Type B pancreatic cell (in vitro differentiated cells): Measurements from ENCODE around the gene PPFIBP2. TPM values are rescaled to one million over a fixed set of nuclear protein-coding genes. Genes with fewer than 3 reads are reported as not detected.

ENCODE experiments used
- DNase-seq: peaks from one replicate; pipeline ENCODE4 v3.0.0; 2021; ENCODE audit warnings: mixed read lengths; ENCODE audit not compliant: unreplicated experiment; ENCODE audit errors: extremely low spot score
- H3K27ac Mint-ChIP-seq: 2 replicates; pipeline ENCODE4 v1.8.0; 2021; ENCODE audit warnings: mild to moderate bottlenecking, mixed read lengths
- H3K27me3 Mint-ChIP-seq: 2 replicates; pipeline ENCODE4 v1.8.0; 2021; ENCODE audit warnings: mixed read lengths
- H3K36me3 Mint-ChIP-seq: 2 replicates; pipeline ENCODE4 v1.8.0; 2021; ENCODE audit warnings: mixed read lengths
- H3K4me1 Mint-ChIP-seq: one replicate; pipeline ENCODE4 v1.8.0; 2021; ENCODE audit warnings: mixed read lengths; ENCODE audit not compliant: unreplicated experiment
- H3K4me3 Mint-ChIP-seq: 2 replicates; pipeline ENCODE4 v1.8.0; 2021; ENCODE audit warnings: mild to moderate bottlenecking, mixed read lengths
- H3K9me3 Mint-ChIP-seq: 2 replicates; pipeline ENCODE4 v1.8.0; 2021; ENCODE audit warnings: mixed read lengths
- total RNA-seq: library from RNA; stranded (reverse); gene quantifications from 2 replicates; pipeline ENCODE4 v1.2.1, GENCODE V29; 2021; ENCODE audit warnings: low replicate concordance
- TF ChIP-seq, protein P1 (sequence below): fragments of 200-600 bp; sonication (generic); conservative IDR thresholded peaks from 2 replicates; pipeline ENCODE4 v1.5.0; 2021; ENCODE audit warnings: antibody characterized with exemption, mild to moderate bottlenecking

The PPFIBP2 gene
- total RNA-seq, 1 donor from 2014 or later = 70.7 TPM

DNA sequence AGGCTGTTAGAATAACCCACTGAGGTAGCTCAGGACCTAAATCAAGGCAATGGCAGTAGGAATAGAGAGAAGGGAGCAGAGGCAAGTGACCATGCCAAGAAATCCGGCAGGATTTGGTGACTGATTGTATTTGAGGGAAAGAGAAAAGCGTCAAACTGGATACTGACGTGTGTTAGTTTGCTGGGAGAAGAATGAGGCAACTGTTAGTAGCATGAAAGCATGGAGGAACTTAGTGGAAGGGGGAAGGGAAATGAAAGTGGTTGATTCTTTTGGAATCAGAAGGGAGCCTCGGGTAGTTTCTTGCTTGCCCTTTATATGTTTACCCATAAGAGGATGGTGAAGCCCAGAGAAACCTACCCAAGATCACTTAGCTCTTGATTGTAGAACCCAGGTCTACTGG lies 8.3 kb downstream of the PPFIBP2 start:
- DNase-seq = no peak
- H3K36me3 Mint-ChIP-seq = peaks cover 10% of the 10 kb centered on the region

DNA sequence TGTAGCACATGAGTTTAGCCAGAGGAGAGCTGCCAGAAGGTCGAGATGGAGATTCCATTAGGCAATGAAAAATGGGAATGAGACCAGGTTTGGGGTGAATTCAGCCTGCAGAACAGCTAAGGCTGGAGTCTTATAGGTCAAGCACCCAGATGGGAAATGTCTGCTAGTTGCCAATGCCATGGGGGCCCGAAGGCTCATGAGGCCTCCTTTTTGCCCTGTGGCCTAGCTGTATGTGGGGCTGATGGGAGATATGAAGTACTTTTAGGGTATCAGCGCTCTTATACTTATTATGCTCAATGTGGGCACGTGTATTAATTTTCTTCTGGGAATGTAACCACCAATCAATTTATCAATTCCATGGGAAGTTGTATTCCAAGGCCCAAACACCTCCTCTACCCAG lies 8.7 kb downstream of the PPFIBP2 start:
- Mint-ChIP-seq H3K4me1 (peaks cover 13% of the 10 kb centered on the region), H3K36me3 (peaks cover 10% of the 10 kb centered on the region), H3K27ac (no peak overlapping the region), H3K4me3 (no peak overlapping the region), H3K9me3 (peaks cover 13% of the 10 kb centered on the region), H3K27me3 (peaks cover 3% of the 10 kb centered on the region)
- no peak for DNase-seq
- TF ChIP-seq, protein P1, sequence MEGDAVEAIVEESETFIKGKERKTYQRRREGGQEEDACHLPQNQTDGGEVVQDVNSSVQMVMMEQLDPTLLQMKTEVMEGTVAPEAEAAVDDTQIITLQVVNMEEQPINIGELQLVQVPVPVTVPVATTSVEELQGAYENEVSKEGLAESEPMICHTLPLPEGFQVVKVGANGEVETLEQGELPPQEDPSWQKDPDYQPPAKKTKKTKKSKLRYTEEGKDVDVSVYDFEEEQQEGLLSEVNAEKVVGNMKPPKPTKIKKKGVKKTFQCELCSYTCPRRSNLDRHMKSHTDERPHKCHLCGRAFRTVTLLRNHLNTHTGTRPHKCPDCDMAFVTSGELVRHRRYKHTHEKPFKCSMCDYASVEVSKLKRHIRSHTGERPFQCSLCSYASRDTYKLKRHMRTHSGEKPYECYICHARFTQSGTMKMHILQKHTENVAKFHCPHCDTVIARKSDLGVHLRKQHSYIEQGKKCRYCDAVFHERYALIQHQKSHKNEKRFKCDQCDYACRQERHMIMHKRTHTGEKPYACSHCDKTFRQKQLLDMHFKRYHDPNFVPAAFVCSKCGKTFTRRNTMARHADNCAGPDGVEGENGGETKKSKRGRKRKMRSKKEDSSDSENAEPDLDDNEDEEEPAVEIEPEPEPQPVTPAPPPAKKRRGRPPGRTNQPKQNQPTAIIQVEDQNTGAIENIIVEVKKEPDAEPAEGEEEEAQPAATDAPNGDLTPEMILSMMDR = no peak

More for the DNA sequence above, 8.3 kb downstream of the PPFIBP2 start:
- H3K27ac Mint-ChIP-seq = no peak overlapping the region
- peaks cover 3% of the 10 kb centered on the region for H3K27me3 Mint-ChIP-seq
- TF ChIP-seq, protein P1 = no peak
- peaks cover 13% of the 10 kb centered on the region for H3K4me1 Mint-ChIP-seq
- H3K4me3 Mint-ChIP-seq = no peak overlapping the region
- peaks cover 13% of the 10 kb centered on the region for H3K9me3 Mint-ChIP-seq

DNA sequence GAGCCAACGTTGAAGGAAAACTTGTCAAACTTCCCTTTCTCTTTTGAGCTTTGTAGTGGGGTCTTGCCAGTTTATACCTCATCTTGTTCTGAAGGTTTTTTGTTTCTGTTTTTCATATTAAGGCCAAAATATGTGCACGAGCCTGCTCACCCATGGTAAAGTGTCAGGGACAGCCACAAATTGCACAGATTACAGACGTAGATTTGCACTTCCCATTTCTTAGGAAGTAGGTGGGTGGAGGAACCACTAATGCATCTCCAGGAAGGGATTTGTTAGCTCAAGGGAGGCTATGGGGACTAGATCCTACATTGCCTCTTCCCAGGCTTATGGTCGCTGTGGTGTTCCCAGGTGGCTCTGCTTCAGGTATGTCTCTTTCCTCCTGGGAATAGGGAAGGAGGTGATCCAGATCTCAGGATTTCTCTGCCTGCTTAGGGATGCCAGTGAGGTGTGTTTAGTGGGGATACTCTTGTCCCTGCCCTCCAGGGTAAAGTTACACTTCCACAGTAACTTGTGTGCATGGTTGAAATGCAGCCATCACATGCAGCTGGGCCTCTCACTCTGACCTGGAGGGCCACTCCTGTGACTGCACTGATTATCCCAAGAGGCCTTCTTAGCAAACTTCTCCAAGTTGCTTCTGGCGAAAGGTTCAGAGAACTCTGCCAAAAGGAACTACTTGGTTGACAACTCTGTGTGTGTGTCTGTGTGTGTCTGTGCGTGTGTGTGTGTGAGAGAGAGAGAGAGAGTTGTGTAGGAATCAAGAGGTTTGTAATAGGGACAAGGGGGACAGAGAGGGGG lies 9.8 kb downstream of the PPFIBP2 start:
- H3K4me1 Mint-ChIP-seq = peaks cover 13% of the 10 kb centered on the region
- peaks cover 1% of the 10 kb centered on the region for H3K27me3 Mint-ChIP-seq

DNA sequence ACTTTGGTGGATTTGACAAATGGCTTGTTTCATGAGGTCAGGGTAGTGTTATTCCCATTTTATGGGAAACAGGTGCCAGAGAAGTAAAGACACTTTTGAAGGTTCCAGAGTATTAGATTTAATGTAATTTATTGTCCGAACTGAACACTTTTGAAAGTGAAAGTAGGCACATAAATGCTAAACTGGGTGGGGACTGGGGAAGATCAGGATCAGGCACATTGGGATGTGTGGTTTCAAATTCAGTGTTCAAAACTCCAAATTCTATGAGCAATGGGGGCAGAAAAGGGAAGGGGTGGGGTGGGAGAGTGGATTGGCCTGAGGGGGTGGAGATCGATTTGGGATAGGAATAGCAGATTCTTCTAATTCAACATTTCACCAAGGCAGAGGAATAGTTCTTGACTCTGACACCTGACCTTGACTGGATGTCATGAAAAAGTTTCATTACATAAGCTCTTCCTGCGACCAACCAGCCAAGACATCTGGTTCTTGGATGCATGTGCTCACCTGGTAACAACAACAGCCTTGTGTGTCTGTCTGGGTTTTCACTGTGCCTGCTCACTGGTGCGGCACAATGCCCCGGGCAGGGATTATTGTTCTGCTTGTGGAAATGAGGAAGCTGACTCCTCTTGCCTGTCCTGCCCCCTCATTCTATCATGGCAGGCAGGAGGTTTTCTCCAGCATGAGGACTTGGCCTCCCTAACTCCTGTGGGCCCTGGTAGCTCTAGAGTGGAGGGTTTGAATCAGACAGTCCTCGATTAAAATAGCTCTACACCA lies 10.8 kb downstream of the PPFIBP2 start:
- Mint-ChIP-seq H3K4me3 (no peak overlapping the region), H3K27ac (no peak overlapping the region), H3K36me3 (peaks cover 8% of the 10 kb centered on the region), H3K4me1 (peaks cover 13% of the 10 kb centered on the region), H3K9me3 (no peaks in the 10 kb centered on the region), H3K27me3 (no peaks in the 10 kb centered on the region)
- TF ChIP-seq, protein P1 = no peak
- DNase-seq = no peak

More for the DNA sequence above, 9.8 kb downstream of the PPFIBP2 start:
- Mint-ChIP-seq H3K27ac (no peak overlapping the region), H3K4me3 (no peak overlapping the region), H3K36me3 (peaks cover 11% of the 10 kb centered on the region), H3K9me3 (peaks cover 6% of the 10 kb centered on the region)
- DNase-seq = no peak
- TF ChIP-seq, protein P1 = no peak

DNA sequence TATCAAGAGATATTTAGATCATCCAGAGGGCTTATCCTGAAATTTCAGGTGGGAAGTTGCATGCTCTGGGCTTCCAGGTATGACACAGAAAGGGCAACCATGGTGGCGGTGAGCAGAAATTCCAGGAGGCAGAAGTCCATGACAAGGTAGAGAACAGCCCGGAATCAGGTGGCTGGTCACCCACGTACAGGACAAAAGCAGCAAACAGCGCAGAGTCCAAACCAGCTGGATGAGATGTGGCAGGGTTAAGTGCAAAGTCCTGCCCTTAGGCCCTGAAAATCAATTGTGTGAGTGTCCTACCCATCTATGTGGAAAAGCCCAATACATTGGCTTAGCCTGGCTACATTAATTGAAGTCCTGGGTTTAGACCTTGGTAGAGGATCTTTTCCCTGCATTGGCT lies 11.6 kb downstream of the PPFIBP2 start:
- TF ChIP-seq, protein P1 = no peak
- Mint-ChIP-seq H3K4me3 (no peak overlapping the region), H3K27me3 (no peaks in the 10 kb centered on the region), H3K36me3 (peaks cover 8% of the 10 kb centered on the region), H3K9me3 (no peaks in the 10 kb centered on the region), H3K27ac (no peak overlapping the region), H3K4me1 (peaks cover 13% of the 10 kb centered on the region)
- DNase-seq = no peak
